Measurements from ENCODE around the gene MAPK12. TPM values are rescaled to one million over a fixed set of nuclear protein-coding genes. Genes with fewer than 3 reads are reported as not detected.

MAPK12 gene
- total RNA-seq, 1 experiment from 2014 or later, result 74.6 TPM

DNA sequence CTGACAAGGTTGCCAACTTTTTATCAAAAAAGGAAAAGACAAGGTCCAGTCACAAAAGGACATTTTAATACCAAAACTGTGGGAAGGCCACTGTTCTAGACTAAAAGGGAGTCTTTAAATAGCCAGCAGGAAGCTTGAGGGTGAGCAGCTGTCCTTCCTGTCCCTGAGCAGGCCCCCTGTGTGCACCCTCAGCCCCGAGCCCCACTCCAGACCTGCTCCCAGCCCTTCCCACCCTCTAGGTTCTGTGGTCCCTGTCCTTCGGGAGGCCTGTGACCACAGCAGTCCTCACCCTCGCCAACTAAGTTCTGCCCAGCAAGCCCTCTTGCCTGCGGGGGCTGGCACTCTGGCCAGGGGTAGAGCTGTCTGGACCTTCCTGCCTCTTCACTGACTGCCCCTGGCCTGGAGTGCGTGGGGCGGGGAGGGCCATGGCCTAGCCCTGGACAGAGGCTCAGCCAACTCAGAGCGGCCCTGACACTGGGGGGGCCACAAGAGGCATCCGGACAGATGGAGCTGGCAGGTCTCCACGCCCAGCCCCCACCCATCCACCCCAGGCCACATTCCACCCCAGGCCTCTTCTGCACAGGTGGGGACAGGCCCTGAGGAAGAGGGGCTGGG, 47.6 kb upstream of the MAPK12 start:
- intact Hi-C loops (cut with micrococcal nuclease; ENCODE audit: unreplicated experiment), result no loop called here
- ATAC-seq (no peak), DNase-seq (ENCODE audit: low read depth, low spot score) (no peak)
- no TSS peak for BruUV-seq (replicated peaks)
- in situ Hi-C loops (cut with HindIII; ENCODE audit: low pct_unique_long_range_greater_than_20kb, low sequenced_read_pairs), result no loop called here
- no peak overlapping the region for H3K4me3 ChIP-seq (ENCODE audit: low read depth in 2 of 2, low read length in 2 of 2)
- no peaks in the 10 kb centered on the region for H3K27me3 ChIP-seq (ENCODE audit: control insufficient read depth, insufficient read depth, low read length)
- peaks cover 36% of the 10 kb centered on the region for H3K4me1 ChIP-seq (ENCODE audit: control insufficient read depth, insufficient read depth, low read length)
- H3K36me3 ChIP-seq (ENCODE audit: control insufficient read depth, insufficient read depth, low read length), result no peaks in the 10 kb centered on the region; the same call in 1 of the 2 replicates
- CTCF ChIA-PET, result no interaction called here
- POLR2A ChIA-PET, result no interaction called here
- H3K27ac ChIP-seq (ENCODE audit: low read length), result peak overlapping the region; percentile 81
- TF ChIP-seq TCF7L2 (IDR thresholded peaks at IDR 0.05; ENCODE audit: low read depth, low read length), result no peak
- TF ChIP-seq, protein P1, sequence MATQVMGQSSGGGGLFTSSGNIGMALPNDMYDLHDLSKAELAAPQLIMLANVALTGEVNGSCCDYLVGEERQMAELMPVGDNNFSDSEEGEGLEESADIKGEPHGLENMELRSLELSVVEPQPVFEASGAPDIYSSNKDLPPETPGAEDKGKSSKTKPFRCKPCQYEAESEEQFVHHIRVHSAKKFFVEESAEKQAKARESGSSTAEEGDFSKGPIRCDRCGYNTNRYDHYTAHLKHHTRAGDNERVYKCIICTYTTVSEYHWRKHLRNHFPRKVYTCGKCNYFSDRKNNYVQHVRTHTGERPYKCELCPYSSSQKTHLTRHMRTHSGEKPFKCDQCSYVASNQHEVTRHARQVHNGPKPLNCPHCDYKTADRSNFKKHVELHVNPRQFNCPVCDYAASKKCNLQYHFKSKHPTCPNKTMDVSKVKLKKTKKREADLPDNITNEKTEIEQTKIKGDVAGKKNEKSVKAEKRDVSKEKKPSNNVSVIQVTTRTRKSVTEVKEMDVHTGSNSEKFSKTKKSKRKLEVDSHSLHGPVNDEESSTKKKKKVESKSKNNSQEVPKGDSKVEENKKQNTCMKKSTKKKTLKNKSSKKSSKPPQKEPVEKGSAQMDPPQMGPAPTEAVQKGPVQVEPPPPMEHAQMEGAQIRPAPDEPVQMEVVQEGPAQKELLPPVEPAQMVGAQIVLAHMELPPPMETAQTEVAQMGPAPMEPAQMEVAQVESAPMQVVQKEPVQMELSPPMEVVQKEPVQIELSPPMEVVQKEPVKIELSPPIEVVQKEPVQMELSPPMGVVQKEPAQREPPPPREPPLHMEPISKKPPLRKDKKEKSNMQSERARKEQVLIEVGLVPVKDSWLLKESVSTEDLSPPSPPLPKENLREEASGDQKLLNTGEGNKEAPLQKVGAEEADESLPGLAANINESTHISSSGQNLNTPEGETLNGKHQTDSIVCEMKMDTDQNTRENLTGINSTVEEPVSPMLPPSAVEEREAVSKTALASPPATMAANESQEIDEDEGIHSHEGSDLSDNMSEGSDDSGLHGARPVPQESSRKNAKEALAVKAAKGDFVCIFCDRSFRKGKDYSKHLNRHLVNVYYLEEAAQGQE (IDR thresholded peaks at IDR 0.05; ENCODE audit: insufficient read depth in 1 of 2, low read depth in 2 of 2, low read length in 1 of 2), result no peak
- H3K9me3 ChIP-seq (ENCODE audit: control insufficient read depth, insufficient read depth, low read depth, low read length), result no peaks in the 10 kb centered on the region

DNA sequence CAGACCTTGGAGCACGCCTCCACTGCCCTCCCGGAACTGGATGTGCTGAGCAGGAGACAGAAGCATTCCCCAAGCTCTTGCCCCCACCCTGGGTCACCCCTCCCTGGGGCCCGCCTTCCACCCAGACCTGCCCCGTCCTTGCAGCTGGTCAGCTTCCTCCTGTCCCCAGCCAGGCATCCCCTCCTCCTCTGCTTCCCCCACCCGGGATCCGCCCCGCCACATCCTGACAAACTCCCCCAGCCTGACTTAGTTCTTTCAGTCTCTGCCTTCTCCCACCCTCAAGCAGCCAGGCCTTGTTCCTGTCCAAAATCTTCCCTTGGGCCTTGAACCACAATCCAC, 47.1 kb upstream of the MAPK12 start:
- DNase-seq (ENCODE audit: low read depth, low spot score) (no peak), ATAC-seq (peak; percentile 22)
- H3K27ac ChIP-seq (ENCODE audit: low read length), result peak overlapping the region; percentile 81
- ChIA-PET CTCF (no interaction called here), POLR2A (no interaction called here)
- no peak overlapping the region for H3K4me3 ChIP-seq (ENCODE audit: low read depth in 2 of 2, low read length in 2 of 2)
- in situ Hi-C loops (cut with HindIII; ENCODE audit: low pct_unique_long_range_greater_than_20kb, low sequenced_read_pairs), result no loop called here
- no peaks in the 10 kb centered on the region for H3K27me3 ChIP-seq (ENCODE audit: control insufficient read depth, insufficient read depth, low read length)
- H3K4me1 ChIP-seq (ENCODE audit: control insufficient read depth, insufficient read depth, low read length), result peaks cover 39% of the 10 kb centered on the region
- no peak for TF ChIP-seq TCF7L2 (IDR thresholded peaks at IDR 0.05; ENCODE audit: low read depth, low read length)
- peak; percentile 46; the same call in 1 of the 2 replicates for TF ChIP-seq POLR2AphosphoS5 (IDR thresholded peaks at IDR 0.05; ENCODE audit: low read depth, low read length)
- no peaks in the 10 kb centered on the region for H3K9me3 ChIP-seq (ENCODE audit: control insufficient read depth, insufficient read depth, low read depth, low read length)
- BruUV-seq (replicated peaks), result no TSS peak
- intact Hi-C loops (cut with micrococcal nuclease; ENCODE audit: unreplicated experiment), result no loop called here
- no peaks in the 10 kb centered on the region; the same call in 1 of the 2 replicates for H3K36me3 ChIP-seq (ENCODE audit: control insufficient read depth, insufficient read depth, low read length)

DNA sequence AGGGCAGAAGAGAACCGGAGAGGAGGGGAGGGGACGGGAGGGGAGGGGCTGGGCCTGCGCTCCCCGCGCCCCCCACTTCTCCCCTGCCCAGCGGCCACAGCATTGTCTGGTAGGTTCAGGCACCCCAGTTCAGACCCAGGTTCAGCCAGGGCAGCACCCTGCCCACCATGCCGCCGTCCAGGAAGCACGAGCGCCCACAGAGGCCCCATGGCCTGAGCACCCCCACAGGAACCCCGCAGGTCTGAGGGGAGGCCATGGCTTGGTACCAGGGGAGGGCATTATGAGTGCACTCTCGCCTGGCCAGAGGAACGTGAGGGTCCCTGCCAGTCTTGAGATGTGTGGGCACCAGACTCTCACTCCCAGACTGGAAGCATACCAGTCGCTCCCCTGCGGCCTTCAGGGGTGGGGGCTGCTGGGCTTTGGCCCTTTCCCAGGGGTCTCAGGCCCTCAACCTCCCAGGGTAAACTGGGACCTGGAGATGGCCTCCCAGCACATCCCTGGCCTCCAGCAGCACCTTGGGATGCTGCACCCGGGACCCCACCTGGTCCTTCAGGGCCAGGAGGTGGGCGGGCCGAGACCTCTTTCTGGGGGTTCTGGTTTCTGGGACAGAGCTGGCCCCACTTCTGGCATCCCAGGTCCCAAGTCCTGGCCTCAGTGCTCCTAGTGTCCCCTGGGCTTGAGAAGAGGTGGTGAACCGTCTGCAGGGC, 46.6 kb upstream of the MAPK12 start:
- H3K27ac ChIP-seq (ENCODE audit: low read length), result peak overlapping the region; percentile 81
- in situ Hi-C loops (cut with HindIII; ENCODE audit: low pct_unique_long_range_greater_than_20kb, low sequenced_read_pairs), result no loop called here

More for the DNA sequence above, 46.6 kb upstream of the MAPK12 start:
- TF ChIP-seq, protein P1 (IDR thresholded peaks at IDR 0.05; ENCODE audit: insufficient read depth in 1 of 2, low read depth in 2 of 2, low read length in 1 of 2), result no peak
- TF ChIP-seq POLR2AphosphoS5 (IDR thresholded peaks at IDR 0.05; ENCODE audit: low read depth, low read length) (no peak), TCF7L2 (IDR thresholded peaks at IDR 0.05; ENCODE audit: low read depth, low read length) (no peak), SIN3A (IDR thresholded peaks at IDR 0.05; ENCODE audit: borderline replicate concordance, insufficient read depth, low read depth, low read length) (no peak)
- TF ChIP-seq, protein P2, sequence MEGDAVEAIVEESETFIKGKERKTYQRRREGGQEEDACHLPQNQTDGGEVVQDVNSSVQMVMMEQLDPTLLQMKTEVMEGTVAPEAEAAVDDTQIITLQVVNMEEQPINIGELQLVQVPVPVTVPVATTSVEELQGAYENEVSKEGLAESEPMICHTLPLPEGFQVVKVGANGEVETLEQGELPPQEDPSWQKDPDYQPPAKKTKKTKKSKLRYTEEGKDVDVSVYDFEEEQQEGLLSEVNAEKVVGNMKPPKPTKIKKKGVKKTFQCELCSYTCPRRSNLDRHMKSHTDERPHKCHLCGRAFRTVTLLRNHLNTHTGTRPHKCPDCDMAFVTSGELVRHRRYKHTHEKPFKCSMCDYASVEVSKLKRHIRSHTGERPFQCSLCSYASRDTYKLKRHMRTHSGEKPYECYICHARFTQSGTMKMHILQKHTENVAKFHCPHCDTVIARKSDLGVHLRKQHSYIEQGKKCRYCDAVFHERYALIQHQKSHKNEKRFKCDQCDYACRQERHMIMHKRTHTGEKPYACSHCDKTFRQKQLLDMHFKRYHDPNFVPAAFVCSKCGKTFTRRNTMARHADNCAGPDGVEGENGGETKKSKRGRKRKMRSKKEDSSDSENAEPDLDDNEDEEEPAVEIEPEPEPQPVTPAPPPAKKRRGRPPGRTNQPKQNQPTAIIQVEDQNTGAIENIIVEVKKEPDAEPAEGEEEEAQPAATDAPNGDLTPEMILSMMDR (IDR thresholded peaks at IDR 0.05), result no peak
- ChIA-PET CTCF (no interaction called here), POLR2A (no interaction called here)
- Histone ChIP-seq H3K4me3 (ENCODE audit: low read depth in 2 of 2, low read length in 2 of 2) (no peak overlapping the region), H3K36me3 (ENCODE audit: control insufficient read depth, insufficient read depth, low read length) (no peaks in the 10 kb centered on the region; the same call in 1 of the 2 replicates), H3K9me3 (ENCODE audit: control insufficient read depth, insufficient read depth, low read depth, low read length) (no peaks in the 10 kb centered on the region), H3K4me1 (ENCODE audit: control insufficient read depth, insufficient read depth, low read length) (peaks cover 44% of the 10 kb centered on the region), H3K27me3 (ENCODE audit: control insufficient read depth, insufficient read depth, low read length) (no peaks in the 10 kb centered on the region)
- intact Hi-C loops (cut with micrococcal nuclease; ENCODE audit: unreplicated experiment), result no loop called here
- no peak for ATAC-seq
- BruUV-seq (replicated peaks), result no TSS peak
- no peak for DNase-seq (ENCODE audit: low read depth, low spot score)
